DOHH2 (cell line): ENCODE data around the gene TPPP2.
A peak's percentile ranks its signal among the peaks of the same experiment; 100 is the strongest.

Experiments used
- H3F3A ChIP-seq: fragments of 200-600 bp; sonication (generic), shearing (Covaris generic); 2 replicates; pipeline ENCODE4 v1.6.0; 2016; ENCODE audit warnings: antibody characterized with exemption, mild to moderate bottlenecking; ENCODE audit not compliant: control insufficient read depth, insufficient read depth
- H3K27ac ChIP-seq: fragments of 200-600 bp; sonication (generic); 2 replicates; pipeline ENCODE4 v1.5.1; 2014; ENCODE audit warnings: low read depth, mild to moderate bottlenecking, low read length, moderate library complexity
- H3K27me3 ChIP-seq: fragments of 200-600 bp; sonication (generic); 2 replicates; pipeline ENCODE4 v1.6.1; 2014; ENCODE audit warnings: mild to moderate bottlenecking, low read length, mixed read lengths; ENCODE audit not compliant: control insufficient read depth
- H3K36me3 ChIP-seq: fragments of 200-600 bp; sonication (generic); 2 replicates; pipeline ENCODE4 v1.6.1; 2014; ENCODE audit warnings: mild to moderate bottlenecking, low read length, moderate library complexity, mixed read lengths; ENCODE audit not compliant: control insufficient read depth
- H3K4me1 ChIP-seq: fragments of 200-600 bp; sonication (generic); 2 replicates; pipeline ENCODE4 v1.6.1; 2014; ENCODE audit warnings: mild to moderate bottlenecking, low read length, mixed read lengths; ENCODE audit not compliant: control insufficient read depth
- H3K4me2 ChIP-seq: fragments of 200-600 bp; sonication (generic); 2 replicates; pipeline ENCODE4 v1.6.0; 2014; ENCODE audit warnings: mild to moderate bottlenecking, low read length, moderate library complexity
- H3K4me3 ChIP-seq: fragments of 200-600 bp; sonication (generic); 2 replicates; pipeline ENCODE4 v1.5.1; 2014; ENCODE audit warnings: mild to moderate bottlenecking, low read length, mixed read lengths
- H3K79me2 ChIP-seq: fragments of 200-600 bp; sonication (generic); 2 replicates; pipeline ENCODE4 v1.6.1; 2014; ENCODE audit warnings: mild to moderate bottlenecking, low read length, mixed read lengths; ENCODE audit not compliant: control insufficient read depth
- H3K9me2 ChIP-seq: fragments of 200-600 bp; sonication (generic); replicated peaks from 2 replicates; pipeline ENCODE4 v1.6.1; 2014; ENCODE audit warnings: mild to moderate bottlenecking, low read length, mixed read lengths; ENCODE audit not compliant: control insufficient read depth
- H3K9me3 ChIP-seq: fragments of 200-600 bp; sonication (generic); 2 replicates; pipeline ENCODE4 v1.6.1; 2014; ENCODE audit warnings: antibody characterized with exemption, low read length, mixed read lengths; ENCODE audit not compliant: control insufficient read depth, insufficient read depth
- H4K20me1 ChIP-seq: fragments of 200-600 bp; sonication (generic); 2 replicates; pipeline ENCODE4 v1.6.0; 2014; ENCODE audit warnings: low read depth, mild to moderate bottlenecking, antibody characterized with exemption, low read length, moderate library complexity; ENCODE audit not compliant: control insufficient read depth, insufficient read depth
- CTCF ChIP-seq: fragments of 200-600 bp; sonication (generic); IDR thresholded peaks from one replicate; pipeline ENCODE4 v1.5.1; 2014; ENCODE audit warnings: antibody characterized with exemption, mild to moderate bottlenecking, low read depth, low read length; ENCODE audit not compliant: poor library complexity, severe bottlenecking
- EZH2phosphoT487 ChIP-seq: fragments of 200-600 bp; sonication (generic); IDR thresholded peaks from 2 replicates; pipeline ENCODE4 v1.6.1; 2017; ENCODE audit warnings: borderline replicate concordance, mild to moderate bottlenecking, antibody characterized with exemption, low read length, moderate library complexity, mixed read lengths

The TPPP2 gene

GRCh38 chr14:20989787-20990600, 40.0 kb upstream of the TPPP2 start, which contains the start of gene METTL17:
METTL17 (plus strand) TSS chr14:20989980; CDS start chr14:20990003, 23 bp downstream.
- H3K9me3 ChIP-seq, result no peaks in the 10 kb centered on the region
- H3K27me3 ChIP-seq, result no peaks in the 10 kb centered on the region
- H3K4me2 ChIP-seq, result peak within 1 kb of the TSS; percentile 80
- peaks cover 32% of the 10 kb centered on the region for H3K79me2 ChIP-seq
- H3F3A ChIP-seq, result no peaks in the 10 kb centered on the region
- peak; percentile 61 for TF ChIP-seq CTCF
- TF ChIP-seq EZH2phosphoT487, result no peak
- peak within 1 kb of the TSS; percentile 53 for H3K27ac ChIP-seq
- H3K4me1 ChIP-seq, result peaks cover 21% of the 10 kb centered on the region
- H3K36me3 ChIP-seq, result peaks cover 40% of the 10 kb centered on the region
- H4K20me1 ChIP-seq, result 0 out of 2 replicates have a peak, but pooled peaks cover 5% of the 10 kb centered on the region
- H3K9me2 ChIP-seq, result no peaks in the 10 kb centered on the region
- peak within 1 kb of the TSS; percentile 95 for H3K4me3 ChIP-seq

- Histone ChIP-seq H3K4me3 (no peak overlapping the region), H3K27ac (no peak overlapping the region), H3K36me3 (peaks cover 54% of the 10 kb centered on the region), H3K79me2 (peaks cover 12% of the 10 kb centered on the region), H3F3A (no peaks in the 10 kb centered on the region), H3K9me3 (no peaks in the 10 kb centered on the region), H3K4me2 (no peak overlapping the region), H3K9me2 (no peaks in the 10 kb centered on the region), H3K27me3 (no peaks in the 10 kb centered on the region), H3K4me1 (no peaks in the 10 kb centered on the region; the same call in 1 of the 2 replicates), H4K20me1 (no peaks in the 10 kb centered on the region)
- TF ChIP-seq CTCF (no peak), EZH2phosphoT487 (no peak)
These were observed 33.5 kb upstream of the TPPP2 start for GRCh38 chr14:20996521-20996920.

GRCh38 chr14:20997115-20997514, 32.9 kb upstream of the TPPP2 start:
- Histone ChIP-seq H3K9me3 (no peaks in the 10 kb centered on the region), H3K27ac (no peak overlapping the region), H3K36me3 (peaks cover 48% of the 10 kb centered on the region), H4K20me1 (no peaks in the 10 kb centered on the region), H3K27me3 (no peaks in the 10 kb centered on the region), H3F3A (no peaks in the 10 kb centered on the region), H3K4me1 (no peaks in the 10 kb centered on the region), H3K4me3 (no peak overlapping the region), H3K9me2 (no peaks in the 10 kb centered on the region), H3K79me2 (peaks cover 6% of the 10 kb centered on the region), H3K4me2 (no peak overlapping the region)
- TF ChIP-seq CTCF (no peak), EZH2phosphoT487 (no peak)
